Germinal center (tissue), 1 donor: ENCODE results near the gene RGS10.
A peak's percentile ranks its signal among the peaks of the same experiment; 100 is the strongest.

ENCODE experiments used
- DNase-seq: peaks from one replicate; pipeline ENCODE4 v3.0.0; 2012; ENCODE audit warnings: mixed read lengths, low spot score

Gene RGS10

GRCh38 chr10:119518176-119518575 is 24.3 kb downstream of the RGS10 start:
- DNase-seq: peak; percentile 24

GRCh38 chr10:119517235-119518141 is 25.0 kb downstream of the RGS10 start:
- peak; percentile 64 for DNase-seq

GRCh38 chr10:119516381-119517234 is 25.9 kb downstream of the RGS10 start:
- DNase-seq: peak; percentile 54

- DNase-seq: no peak
Observed at GRCh38 chr10:119515511-119516045, 26.9 kb downstream of the RGS10 start.

- DNase-seq: no peak
Observed at GRCh38 chr10:119514819-119515218, 27.7 kb downstream of the RGS10 start.

GRCh38 chr10:119511828-119512515 is 30.5 kb downstream of the RGS10 start:
- DNase-seq: no peak

GRCh38 chr10:119509909-119510451 is 32.5 kb downstream of the RGS10 start:
- no peak for DNase-seq

GRCh38 chr10:119507115-119507514 is 35.4 kb downstream of the RGS10 start:
- no peak for DNase-seq

GRCh38 chr10:119505588-119506315 is 36.8 kb downstream of the RGS10 start:
- DNase-seq: no peak

- DNase-seq: no peak
Observed at GRCh38 chr10:119505131-119505551, 37.4 kb downstream of the RGS10 start.

- DNase-seq: no peak
Observed at GRCh38 chr10:119504651-119505050, 37.9 kb downstream of the RGS10 start.

GRCh38 chr10:119503821-119504220 is 38.7 kb downstream of the RGS10 start:
- DNase-seq: no peak

GRCh38 chr10:119502618-119503155 is 39.8 kb downstream of the RGS10 start:
- no peak for DNase-seq

GRCh38 chr10:119502209-119502608 is 40.3 kb downstream of the RGS10 start:
- DNase-seq: no peak

- no peak for DNase-seq
Observed at GRCh38 chr10:119501690-119502089, 40.8 kb downstream of the RGS10 start.

GRCh38 chr10:119500821-119501220 is 41.7 kb downstream of the RGS10 start:
- DNase-seq: no peak

GRCh38 chr10:119500123-119500795 is 42.3 kb downstream of the RGS10 start:
- no peak for DNase-seq

GRCh38 chr10:119499677-119500002 is 42.9 kb downstream of the RGS10 start:
- no peak for DNase-seq

GRCh38 chr10:119498889-119499676 is 43.4 kb downstream of the RGS10 start:
- no peak for DNase-seq
